Left ventricle myocardium inferior (tissue), 1 donor: ENCODE measurements around the gene NIPSNAP2. TPM values are rescaled to one million over a fixed set of nuclear protein-coding genes. Genes with fewer than 3 reads are reported as not detected.
"Not testable (repeated sequence)": the region's sequence is repeated elsewhere in the genome, so short reads cannot be mapped to it uniquely, and the experiment has no call there.

Experiments
- DNase-seq: peaks from one replicate; pipeline ENCODE4 v3.0.0-alpha.2; 2020
- H3K27ac ChIP-seq: fragments of 200-600 bp; replicated peaks from 2 replicates; pipeline ENCODE4 v1.8.0; 2021
- H3K27me3 ChIP-seq: fragments of 200-600 bp; 2 replicates; pipeline ENCODE4 v1.8.0; 2021; ENCODE audit warnings: low read depth
- H3K36me3 ChIP-seq: fragments of 200-600 bp; 2 replicates; pipeline ENCODE4 v1.8.0; 2021
- H3K4me1 ChIP-seq: fragments of 200-600 bp; 2 replicates; pipeline ENCODE4 v1.8.0; 2021
- H3K4me3 ChIP-seq: fragments of 200-600 bp; 2 replicates; pipeline ENCODE4 v1.8.0; 2021; ENCODE audit warnings: mild to moderate bottlenecking, moderate library complexity
- H3K9me3 ChIP-seq: fragments of 200-600 bp; replicated peaks from 2 replicates; pipeline ENCODE4 v1.8.0; 2021
- intact Hi-C: fragments of 100-400 bp; cut with micrococcal nuclease; formaldehyde crosslinking; loops from one replicate; pipeline ENCODE4 v1.11.0; 2022
- total RNA-seq: library from RNA; stranded (reverse); fragmentation: NEBNext Ultra II Directional; extraction: Animal tissue kit (Norgen Biotek cat#: 25700); gene quantifications from one replicate; pipeline ENCODE4 v1.2.1, GENCODE V29; 2021
- TF ChIP-seq, protein P1 (sequence below): fragments of 200-600 bp; IDR thresholded peaks from 2 replicates; pipeline ENCODE4 v1.8.0; 2021; ENCODE audit warnings: antibody characterized with exemption, mild to moderate bottlenecking, borderline replicate concordance
- donor health status: DM: no; HTN: yes; CAD: no; lungs with severe emphysema.

Gene NIPSNAP2
- total RNA-seq, 1 donor from 2014 or later = 357 TPM

DNA sequence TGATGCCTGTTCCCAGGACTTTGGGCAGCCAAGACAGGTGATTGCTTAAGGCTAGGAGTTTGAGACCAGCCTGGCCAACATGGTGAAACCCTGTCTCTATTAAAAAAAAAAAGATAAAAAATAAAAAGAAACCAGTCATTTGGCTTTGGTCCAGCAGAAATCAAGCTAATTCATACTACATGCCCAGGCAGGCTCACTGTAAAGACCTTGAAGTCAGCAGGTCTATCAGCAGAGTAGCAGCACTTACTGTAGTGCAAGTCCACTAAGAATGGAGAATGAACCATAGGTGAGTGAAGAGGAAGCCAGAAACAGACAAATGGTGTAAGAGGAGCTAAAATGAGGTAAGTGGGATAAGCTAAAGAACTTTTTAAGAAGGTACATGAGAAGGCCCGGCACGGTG is 62.2 kb downstream of the NIPSNAP2 start:
- intact Hi-C loops = no loop called here
- Histone ChIP-seq H3K9me3 (no peaks in the 10 kb centered on the region), H3K4me3 (no peak overlapping the region), H3K36me3 (peaks cover 11% of the 10 kb centered on the region), H3K4me1 (peaks cover 6% of the 10 kb centered on the region), H3K27me3 (no peaks in the 10 kb centered on the region), H3K27ac (no peak overlapping the region)
- TF ChIP-seq, protein P1, sequence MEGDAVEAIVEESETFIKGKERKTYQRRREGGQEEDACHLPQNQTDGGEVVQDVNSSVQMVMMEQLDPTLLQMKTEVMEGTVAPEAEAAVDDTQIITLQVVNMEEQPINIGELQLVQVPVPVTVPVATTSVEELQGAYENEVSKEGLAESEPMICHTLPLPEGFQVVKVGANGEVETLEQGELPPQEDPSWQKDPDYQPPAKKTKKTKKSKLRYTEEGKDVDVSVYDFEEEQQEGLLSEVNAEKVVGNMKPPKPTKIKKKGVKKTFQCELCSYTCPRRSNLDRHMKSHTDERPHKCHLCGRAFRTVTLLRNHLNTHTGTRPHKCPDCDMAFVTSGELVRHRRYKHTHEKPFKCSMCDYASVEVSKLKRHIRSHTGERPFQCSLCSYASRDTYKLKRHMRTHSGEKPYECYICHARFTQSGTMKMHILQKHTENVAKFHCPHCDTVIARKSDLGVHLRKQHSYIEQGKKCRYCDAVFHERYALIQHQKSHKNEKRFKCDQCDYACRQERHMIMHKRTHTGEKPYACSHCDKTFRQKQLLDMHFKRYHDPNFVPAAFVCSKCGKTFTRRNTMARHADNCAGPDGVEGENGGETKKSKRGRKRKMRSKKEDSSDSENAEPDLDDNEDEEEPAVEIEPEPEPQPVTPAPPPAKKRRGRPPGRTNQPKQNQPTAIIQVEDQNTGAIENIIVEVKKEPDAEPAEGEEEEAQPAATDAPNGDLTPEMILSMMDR = no peak
- DNase-seq = no peak

DNA sequence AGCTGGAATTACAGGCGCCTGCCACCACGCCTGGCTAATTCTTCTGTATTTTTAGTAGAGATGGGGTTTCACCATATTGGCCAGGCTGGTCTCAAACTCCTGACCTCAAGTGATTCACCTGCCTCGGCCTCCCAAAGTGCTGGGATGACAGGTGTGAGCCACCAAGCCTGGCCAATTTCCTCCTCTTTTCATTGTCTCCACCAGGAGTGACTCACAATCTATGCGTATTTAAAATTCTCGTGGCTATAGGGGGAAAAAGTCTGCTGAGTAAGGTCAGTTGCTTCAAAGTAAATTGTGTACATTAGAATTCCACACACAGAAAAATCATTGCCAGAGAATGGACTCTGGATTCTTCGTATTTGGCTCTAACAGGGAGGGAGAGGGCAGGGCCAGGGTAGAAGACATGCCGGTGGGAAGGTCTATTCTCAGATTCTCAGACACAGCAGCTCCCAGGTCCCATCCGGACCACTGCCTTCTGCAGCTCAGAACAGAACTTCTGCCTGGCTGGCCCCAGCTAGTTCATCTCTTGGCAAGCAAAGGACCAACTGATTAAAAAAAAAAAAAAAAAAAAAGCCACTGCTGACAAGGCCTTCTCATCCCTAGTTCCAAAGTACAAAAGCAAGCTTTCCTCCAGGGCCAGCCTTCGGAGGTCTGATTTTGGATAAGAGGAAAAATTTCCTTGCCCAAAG is 64.7 kb downstream of the NIPSNAP2 start:
- Histone ChIP-seq H3K36me3 (peaks cover 11% of the 10 kb centered on the region), H3K4me3 (no peak overlapping the region), H3K4me1 (peaks cover 10% of the 10 kb centered on the region), H3K9me3 (no peaks in the 10 kb centered on the region), H3K27ac (no peak overlapping the region), H3K27me3 (no peaks in the 10 kb centered on the region)
- TF ChIP-seq, protein P1 = no peak
- intact Hi-C loops = no loop called here
- DNase-seq = no peak

DNA sequence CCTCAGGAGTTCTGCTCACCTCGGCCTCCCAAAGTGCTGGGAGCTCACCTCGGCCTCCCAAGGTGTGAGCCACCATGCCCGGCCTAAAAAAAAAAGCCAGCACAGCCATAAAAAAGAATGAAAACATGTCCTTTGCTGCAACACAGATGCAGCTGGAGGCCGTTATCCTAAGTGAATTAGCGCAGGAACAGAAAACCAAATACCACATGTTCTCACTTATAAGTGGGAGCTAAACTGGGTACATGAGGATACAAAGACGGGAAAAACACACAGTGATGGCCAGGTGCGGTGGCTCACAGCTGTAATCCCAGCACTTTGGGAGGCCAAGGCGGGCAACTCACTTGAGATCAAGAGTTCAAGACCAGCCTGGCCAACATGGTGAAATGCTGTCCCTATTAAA is 66.0 kb downstream of the NIPSNAP2 start:
- no peaks in the 10 kb centered on the region for H3K27me3 ChIP-seq
- no peaks in the 10 kb centered on the region for H3K9me3 ChIP-seq
- no peak overlapping the region for H3K4me3 ChIP-seq
- TF ChIP-seq, protein P1 = no peak
- H3K27ac ChIP-seq = no peak overlapping the region
- peaks cover 15% of the 10 kb centered on the region for H3K4me1 ChIP-seq
- DNase-seq = no peak
- H3K36me3 ChIP-seq = peaks cover 11% of the 10 kb centered on the region
- intact Hi-C loops = no loop called here

DNA sequence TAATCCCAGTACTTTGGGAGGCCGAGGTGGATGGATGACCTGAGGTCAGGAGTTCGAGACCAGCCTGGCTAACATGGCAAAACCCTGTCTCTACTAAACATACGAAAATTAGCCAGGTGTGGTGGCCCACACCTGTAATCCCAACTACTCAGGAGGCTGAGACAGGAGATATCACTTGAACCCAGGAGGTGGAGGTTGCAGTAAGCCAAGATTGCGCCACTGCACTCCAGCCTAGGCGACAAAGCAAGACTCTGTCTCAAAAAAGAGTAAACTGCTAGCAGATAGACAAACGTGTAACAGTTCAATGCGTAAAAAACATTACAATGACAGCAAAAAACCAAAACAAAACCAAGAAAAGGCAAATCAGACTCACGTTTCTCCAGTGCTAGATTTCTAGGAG is 67.2 kb downstream of the NIPSNAP2 start:
- DNase-seq, intact Hi-C loops: not testable (repeated sequence)
- peaks cover 15% of the 10 kb centered on the region for H3K4me1 ChIP-seq

DNA sequence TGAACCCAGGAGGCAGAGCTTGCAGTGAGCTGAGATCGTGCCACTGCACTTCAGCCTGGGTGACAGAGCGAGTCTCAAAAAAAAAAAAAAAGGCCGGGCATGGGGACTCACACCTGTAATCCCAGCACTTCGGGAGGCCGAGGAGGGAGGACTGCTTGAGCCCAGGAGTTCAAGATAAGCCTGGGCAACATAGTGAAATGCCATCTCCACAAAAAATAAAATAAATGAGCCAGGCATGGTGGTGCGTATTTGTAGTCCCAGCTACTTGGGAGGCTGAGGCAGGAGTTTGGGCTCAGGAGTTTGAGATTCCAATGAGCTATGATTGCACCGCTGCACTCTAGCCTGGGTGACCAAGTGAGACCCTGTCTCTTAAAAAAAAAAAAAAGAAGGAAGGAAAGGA is 68.2 kb downstream of the NIPSNAP2 start:
- DNase-seq = not testable (repeated sequence)

More for the DNA sequence above, 67.2 kb downstream of the NIPSNAP2 start:
- H3K27ac ChIP-seq, H3K9me3 ChIP-seq, H3K4me3 ChIP-seq, H3K27me3 ChIP-seq: not testable (repeated sequence)
- peaks cover 10% of the 10 kb centered on the region for H3K36me3 ChIP-seq

DNA sequence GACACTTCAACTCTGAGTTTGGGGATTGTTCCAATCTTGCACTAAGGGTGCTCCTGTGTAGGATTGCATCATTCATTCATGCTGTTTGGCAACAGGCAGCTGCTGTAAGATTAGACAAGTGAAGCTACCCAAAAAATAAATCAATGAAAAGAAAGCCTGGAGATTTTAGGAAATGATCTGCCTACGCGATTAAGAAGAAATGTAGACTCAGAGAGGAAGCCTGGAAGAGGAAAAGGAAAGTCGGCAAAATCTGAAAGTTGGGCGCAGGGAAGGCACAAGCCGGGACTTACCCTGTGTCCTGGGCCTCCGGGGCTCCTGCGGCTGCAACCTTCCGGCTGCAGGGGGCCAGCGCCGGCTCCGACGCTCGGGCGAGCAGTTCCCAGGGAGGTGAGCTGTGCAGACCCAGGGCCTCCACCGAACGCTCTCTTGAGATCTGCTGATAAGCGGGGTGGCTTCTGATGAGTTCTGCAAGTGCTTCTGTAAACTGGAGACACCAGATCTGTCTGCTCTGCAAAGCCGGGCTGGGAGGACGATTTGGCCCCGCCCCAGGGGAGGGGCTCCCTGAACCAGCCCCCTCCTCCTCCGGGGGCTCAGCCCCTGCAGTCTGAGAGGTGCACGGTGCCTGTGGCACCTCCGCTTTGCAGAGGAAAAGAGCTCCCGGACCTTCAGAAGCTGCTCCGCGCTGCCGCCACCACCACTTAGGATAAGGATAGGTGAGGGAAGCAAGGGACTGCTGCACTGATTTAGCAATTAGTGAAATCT is 69.5 kb downstream of the NIPSNAP2 start:
- peak; percentile 46 for DNase-seq
- Histone ChIP-seq H3K9me3 (no peaks in the 10 kb centered on the region), H3K4me1 (peaks cover 15% of the 10 kb centered on the region), H3K27ac (peak overlapping the region; percentile 51), H3K4me3 (peak overlapping the region; percentile 76), H3K27me3 (no peaks in the 10 kb centered on the region), H3K36me3 (peaks cover 12% of the 10 kb centered on the region)
- intact Hi-C loops = no loop called here
- TF ChIP-seq, protein P1 = peak; percentile 49

More for the DNA sequence above, 68.2 kb downstream of the NIPSNAP2 start:
- H3K4me3 ChIP-seq, intact Hi-C loops, H3K27ac ChIP-seq, H3K27me3 ChIP-seq, H3K9me3 ChIP-seq, H3K36me3 ChIP-seq: not testable (repeated sequence)
- H3K4me1 ChIP-seq = peaks cover 15% of the 10 kb centered on the region
